Effector CD8-positive, alpha-beta T cell (primary cell): Measurements from ENCODE around the gene GAL3ST2.
"Not testable (repeated sequence)": the region's sequence is repeated elsewhere in the genome, so short reads cannot be mapped to it uniquely, and the experiment has no call there.

Experiments used
- DNase-seq: peaks from one replicate; lab custom pipeline; 2025; lab: John Stamatoyannopoulos, UW

The GAL3ST2 gene

GRCh38 chr2:241748468-241749256, 28.0 kb upstream of the GAL3ST2 start:
- no peak for DNase-seq

- DNase-seq = no peak
These were observed 26.4 kb upstream of the GAL3ST2 start for GRCh38 chr2:241750076-241750840.

GRCh38 chr2:241751152-241751551, 25.5 kb upstream of the GAL3ST2 start:
- DNase-seq = no peak

- no peak for DNase-seq
These were observed 24.8 kb upstream of the GAL3ST2 start for GRCh38 chr2:241751776-241752175.

- no peak for DNase-seq
These were observed 24.4 kb upstream of the GAL3ST2 start for GRCh38 chr2:241752253-241752652.

- DNase-seq = no peak
These were observed 23.8 kb upstream of the GAL3ST2 start for GRCh38 chr2:241752689-241753276.

- DNase-seq = no peak
These were observed 23.1 kb upstream of the GAL3ST2 start for GRCh38 chr2:241753493-241753892.

- no peak for DNase-seq
These were observed 22.6 kb upstream of the GAL3ST2 start for GRCh38 chr2:241754042-241754441.

GRCh38 chr2:241755166-241755565, 21.5 kb upstream of the GAL3ST2 start:
- DNase-seq = no peak

GRCh38 chr2:241755777-241756176, 20.8 kb upstream of the GAL3ST2 start:
- no peak for DNase-seq

GRCh38 chr2:241759067-241759807, 17.4 kb upstream of the GAL3ST2 start:
- no peak for DNase-seq

- DNase-seq = not testable (repeated sequence)
These were observed 16.7 kb upstream of the GAL3ST2 start for GRCh38 chr2:241759893-241760292.

GRCh38 chr2:241760301-241760771, 16.3 kb upstream of the GAL3ST2 start:
- no peak for DNase-seq

GRCh38 chr2:241762321-241762932, 14.2 kb upstream of the GAL3ST2 start:
- no peak for DNase-seq

- DNase-seq = no peak
These were observed 13.7 kb upstream of the GAL3ST2 start for GRCh38 chr2:241762933-241763369.

GRCh38 chr2:241763551-241764274, 12.9 kb upstream of the GAL3ST2 start:
- no peak for DNase-seq

GRCh38 chr2:241764275-241765241, 12.1 kb upstream of the GAL3ST2 start:
- DNase-seq = no peak

- no peak for DNase-seq
These were observed 9.0 kb upstream of the GAL3ST2 start for GRCh38 chr2:241767464-241768250.

- no peak for DNase-seq
These were observed 8.3 kb upstream of the GAL3ST2 start for GRCh38 chr2:241768251-241768711.
